SH-SY5Y (cell line): ENCODE measurements around the gene BIN1.

Source experiments
- GATA2 ChIP-seq: IDR thresholded peaks from 2 replicates; pipeline ENCODE4 v1.6.1; 2011; ENCODE audit warnings: mild to moderate bottlenecking, low read depth, low read length
- GATA3 ChIP-seq: IDR thresholded peaks from 2 replicates; pipeline ENCODE4 v1.6.1; 2011; ENCODE audit warnings: low read depth, mild to moderate bottlenecking, low read length, moderate library complexity

Gene BIN1

GRCh38 chr2:127022817-127023216 is 84.1 kb downstream of the BIN1 start:
- TF ChIP-seq GATA3 (no peak), GATA2 (no peak)

DNA sequence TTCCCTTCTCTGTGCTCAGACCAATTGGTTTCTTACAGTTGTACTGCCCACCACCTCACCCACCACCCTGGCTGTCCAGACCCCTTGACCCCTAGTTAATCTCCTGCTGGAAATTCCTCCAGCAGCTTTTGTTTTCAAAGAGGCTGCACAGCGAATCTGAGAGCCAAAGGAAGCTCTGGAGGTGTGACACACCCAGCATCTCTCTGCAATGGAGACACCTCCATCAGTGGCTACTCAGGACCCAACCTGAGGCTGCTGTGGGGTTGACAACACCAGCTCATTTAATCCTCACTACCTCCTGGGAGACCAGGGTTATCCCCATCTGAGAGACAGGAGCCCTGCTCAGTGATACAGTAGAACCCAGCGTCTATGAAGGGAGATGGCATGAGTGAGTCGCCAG is 86.4 kb downstream of the BIN1 start:
- no peak for TF ChIP-seq GATA2
- no peak for TF ChIP-seq GATA3

DNA sequence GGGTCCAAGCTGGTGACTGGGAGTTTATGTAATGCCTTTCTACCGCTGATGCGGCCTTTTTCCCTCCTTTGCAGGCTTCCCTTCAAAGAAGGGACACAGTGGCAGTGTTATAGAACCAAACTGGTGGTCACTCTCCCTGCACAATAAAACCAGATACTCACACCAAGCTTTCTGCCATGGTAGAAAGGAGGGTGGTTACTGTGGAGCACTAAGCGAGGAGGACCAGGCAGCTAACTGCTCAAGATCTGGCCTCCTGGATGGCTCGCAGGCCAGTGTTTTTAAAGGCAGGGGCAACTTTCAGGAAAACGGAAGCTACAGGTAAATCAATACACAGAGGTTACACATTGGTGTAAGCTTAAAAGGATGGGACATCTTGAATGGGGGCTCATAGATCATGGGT is 89.4 kb downstream of the BIN1 start:
- TF ChIP-seq GATA3 (no peak), GATA2 (no peak)

GRCh38 chr2:127016329-127016728 is 90.6 kb downstream of the BIN1 start:
- TF ChIP-seq GATA2 (no peak), GATA3 (no peak)

DNA sequence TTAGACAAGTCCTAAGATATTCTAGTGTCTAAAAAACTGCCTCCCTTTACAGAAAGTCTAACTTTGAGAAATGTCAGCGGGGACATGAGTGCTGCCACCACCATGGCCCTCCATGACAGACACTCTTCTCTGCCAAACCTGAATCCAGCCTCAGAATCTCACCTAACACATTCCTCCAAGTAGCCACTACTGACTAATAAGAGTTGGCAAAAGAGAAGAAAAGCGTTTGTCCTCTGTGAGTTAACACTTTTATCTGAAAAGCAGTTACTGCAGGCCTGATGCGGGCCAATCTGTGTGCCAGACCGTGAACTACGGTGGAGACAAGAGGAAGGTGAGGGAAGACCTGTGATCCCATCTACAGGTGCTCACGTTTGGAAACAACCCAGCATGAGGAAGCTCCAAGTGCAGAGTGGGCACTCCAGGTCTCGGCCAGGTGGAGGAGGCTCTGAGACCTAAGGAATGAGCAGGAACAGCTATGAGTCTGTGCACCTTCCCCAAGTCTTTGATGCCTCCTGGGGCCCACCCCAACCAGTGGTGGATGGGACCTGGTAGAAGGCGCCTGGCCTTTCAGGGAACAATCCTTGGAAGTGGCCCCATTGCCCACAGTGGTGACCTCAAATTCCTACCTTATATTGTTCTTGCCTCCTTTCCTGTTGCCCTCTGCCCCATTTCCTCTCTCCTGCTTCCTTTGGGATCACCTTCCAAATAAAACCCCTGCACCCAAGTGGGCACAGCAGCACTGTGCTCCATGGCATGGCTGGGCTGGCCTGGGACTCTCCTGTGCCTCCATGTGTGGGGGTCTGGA is 91.6 kb downstream of the BIN1 start:
- TF ChIP-seq GATA2 (no peak), GATA3 (no peak)

GRCh38 chr2:127014630-127015029 is 92.3 kb downstream of the BIN1 start:
- TF ChIP-seq GATA3, result no peak
- no peak for TF ChIP-seq GATA2

GRCh38 chr2:127014224-127014623 is 92.7 kb downstream of the BIN1 start:
- TF ChIP-seq GATA2 (no peak), GATA3 (no peak)

DNA sequence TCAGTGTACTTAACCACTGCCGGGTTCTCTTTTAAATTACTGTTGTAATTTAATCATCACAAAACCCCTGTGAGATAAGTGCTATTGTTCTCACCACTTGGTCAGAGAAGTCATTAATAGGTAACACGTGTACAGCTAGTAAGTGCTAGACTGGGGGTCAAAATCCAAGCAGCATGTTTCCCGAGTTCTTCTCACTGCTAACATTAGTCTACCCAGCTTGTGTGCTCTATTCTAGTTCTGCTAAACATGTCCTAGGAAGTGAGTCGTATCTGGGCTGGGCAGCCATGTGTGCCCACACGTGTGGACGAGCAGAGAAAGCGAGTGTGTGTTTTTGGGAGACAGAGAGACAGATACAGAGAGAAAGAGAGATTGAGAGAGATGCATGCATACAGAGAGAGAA is 94.1 kb downstream of the BIN1 start:
- TF ChIP-seq GATA3 (no peak), GATA2 (no peak)

DNA sequence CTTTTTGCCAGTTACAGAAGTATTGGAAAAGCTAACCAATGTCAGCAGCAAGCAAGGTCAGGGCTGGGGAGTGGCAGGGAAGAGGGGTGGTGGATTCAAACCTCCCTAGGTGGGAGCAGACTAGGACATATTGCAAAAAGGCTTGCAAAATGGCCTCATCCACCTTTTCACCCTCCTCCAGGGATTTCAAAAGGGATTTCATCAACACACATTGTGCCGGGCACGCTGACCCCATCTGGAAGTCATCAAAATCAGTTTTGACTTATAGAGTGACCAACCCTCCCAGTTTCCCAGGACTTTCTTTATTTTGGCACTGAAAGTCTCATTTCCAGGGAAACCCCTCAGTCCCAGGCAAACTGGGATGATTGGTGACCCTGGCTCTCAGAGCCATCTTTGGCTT is 94.7 kb downstream of the BIN1 start:
- TF ChIP-seq GATA3, result no peak
- no peak for TF ChIP-seq GATA2

DNA sequence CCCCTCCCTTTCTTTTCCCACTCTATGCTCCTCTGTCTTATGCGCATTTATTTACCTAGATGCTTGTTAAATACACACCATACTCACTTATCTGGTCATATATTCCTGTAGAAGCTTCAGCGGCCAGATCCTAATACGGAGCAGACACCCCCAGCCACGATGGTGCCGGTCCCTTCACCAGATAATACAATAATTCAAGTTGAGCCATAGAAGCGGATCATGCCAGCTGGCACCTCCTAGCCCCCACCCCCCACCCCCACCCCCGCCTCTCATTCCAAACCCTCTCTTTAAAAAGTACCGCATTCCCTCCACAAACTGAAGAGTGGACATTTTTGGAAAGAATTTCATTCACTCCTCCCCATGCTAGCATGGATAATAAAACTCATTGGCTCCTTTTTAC is 95.2 kb downstream of the BIN1 start:
- TF ChIP-seq GATA3, result no peak
- no peak for TF ChIP-seq GATA2

DNA sequence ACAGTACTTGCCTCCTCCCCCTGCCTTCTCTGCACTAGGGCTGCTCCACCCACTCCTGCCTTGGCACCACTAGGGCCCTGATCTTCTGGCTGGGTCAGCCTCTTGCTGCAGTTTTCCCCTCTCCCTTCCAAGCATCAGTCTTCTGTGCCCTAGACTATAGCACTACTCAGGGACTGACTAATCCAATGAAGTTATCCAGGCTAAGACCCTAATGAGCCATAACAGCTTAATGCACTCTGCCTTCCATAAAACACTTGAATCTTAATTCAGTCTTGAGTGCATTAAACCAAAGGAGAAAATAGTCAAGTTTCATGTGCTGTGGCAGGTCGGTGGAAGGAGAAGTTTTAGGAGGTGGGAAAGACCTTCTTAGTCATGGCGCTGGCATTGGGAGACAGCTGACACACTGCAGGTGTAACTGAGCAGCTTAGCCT is 95.7 kb downstream of the BIN1 start:
- no peak for TF ChIP-seq GATA3
- TF ChIP-seq GATA2, result no peak

GRCh38 chr2:127008265-127009015 is 98.5 kb downstream of the BIN1 start:
- no peak for TF ChIP-seq GATA3
- no peak for TF ChIP-seq GATA2

- TF ChIP-seq GATA3 (no peak), GATA2 (no peak)
Observed at GRCh38 chr2:127007652-127008051, 99.3 kb downstream of the BIN1 start.

DNA sequence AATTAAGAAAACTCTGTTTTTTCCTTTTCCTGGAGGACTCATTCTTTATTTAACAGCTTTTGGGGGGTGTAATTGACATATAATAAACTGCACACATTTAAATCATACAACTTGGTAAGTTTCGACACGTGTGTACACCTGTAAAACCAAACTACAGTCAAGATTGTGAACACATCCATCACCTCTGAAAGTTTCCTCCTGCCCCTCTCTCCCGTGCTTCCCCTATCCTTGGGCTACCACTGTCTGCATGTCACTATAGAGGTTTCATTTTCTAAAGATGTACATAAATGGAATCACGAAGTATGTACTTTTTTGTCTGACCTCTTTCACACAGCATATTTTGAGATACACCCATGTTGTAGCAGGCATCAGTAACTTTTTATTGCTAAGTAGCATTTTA is 100.0 kb downstream of the BIN1 start:
- TF ChIP-seq GATA2, result no peak
- no peak for TF ChIP-seq GATA3
